ENCODE measurements around the gene DLEU7. TPM values are rescaled to one million over a fixed set of nuclear protein-coding genes. Genes with fewer than 3 reads are reported as not detected.

DLEU7 gene
- total RNA-seq, 1 experiment from 2014 or later, result 3.6 TPM

DNA sequence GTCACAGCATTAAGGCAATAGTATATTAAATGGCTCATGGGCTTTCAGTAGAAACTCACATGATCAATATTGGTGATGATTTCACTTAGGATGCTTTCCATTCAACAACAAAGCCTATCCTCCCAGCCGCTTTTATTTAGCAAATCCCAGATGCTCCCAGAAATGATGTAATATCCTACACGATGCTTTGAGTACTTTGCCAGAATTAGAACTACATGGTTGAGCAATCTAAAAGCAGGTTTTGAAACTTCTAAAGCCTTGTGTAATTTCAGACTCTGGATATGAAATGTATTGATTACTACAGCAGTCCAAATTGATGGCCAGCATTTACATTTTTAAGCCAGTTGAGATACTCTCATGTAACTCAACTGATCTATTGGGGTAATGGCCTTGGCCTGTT lies 13.6 kb downstream of the DLEU7 start (continued):
- TF ChIP-seq, protein P1, sequence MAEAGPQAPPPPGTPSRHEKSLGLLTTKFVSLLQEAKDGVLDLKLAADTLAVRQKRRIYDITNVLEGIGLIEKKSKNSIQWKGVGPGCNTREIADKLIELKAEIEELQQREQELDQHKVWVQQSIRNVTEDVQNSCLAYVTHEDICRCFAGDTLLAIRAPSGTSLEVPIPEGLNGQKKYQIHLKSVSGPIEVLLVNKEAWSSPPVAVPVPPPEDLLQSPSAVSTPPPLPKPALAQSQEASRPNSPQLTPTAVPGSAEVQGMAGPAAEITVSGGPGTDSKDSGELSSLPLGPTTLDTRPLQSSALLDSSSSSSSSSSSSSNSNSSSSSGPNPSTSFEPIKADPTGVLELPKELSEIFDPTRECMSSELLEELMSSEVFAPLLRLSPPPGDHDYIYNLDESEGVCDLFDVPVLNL (CRISPR knock-in tag; IDR thresholded peaks at IDR 0.05; ENCODE audit: borderline replicate concordance, low read depth), result no peak
- no peak for TF ChIP-seq PRRX2 (CRISPR knock-in tag; IDR thresholded peaks at IDR 0.05)
- TF ChIP-seq TEAD4 (CRISPR knock-in tag; IDR thresholded peaks at IDR 0.05), result no peak
- no peak for TF ChIP-seq GABPB1 (CRISPR knock-in tag; IDR thresholded peaks at IDR 0.05)
- TF ChIP-seq SMAD3 (CRISPR knock-in tag; IDR thresholded peaks at IDR 0.05; ENCODE audit: borderline replicate concordance), result no peak
- TF ChIP-seq, protein P2, sequence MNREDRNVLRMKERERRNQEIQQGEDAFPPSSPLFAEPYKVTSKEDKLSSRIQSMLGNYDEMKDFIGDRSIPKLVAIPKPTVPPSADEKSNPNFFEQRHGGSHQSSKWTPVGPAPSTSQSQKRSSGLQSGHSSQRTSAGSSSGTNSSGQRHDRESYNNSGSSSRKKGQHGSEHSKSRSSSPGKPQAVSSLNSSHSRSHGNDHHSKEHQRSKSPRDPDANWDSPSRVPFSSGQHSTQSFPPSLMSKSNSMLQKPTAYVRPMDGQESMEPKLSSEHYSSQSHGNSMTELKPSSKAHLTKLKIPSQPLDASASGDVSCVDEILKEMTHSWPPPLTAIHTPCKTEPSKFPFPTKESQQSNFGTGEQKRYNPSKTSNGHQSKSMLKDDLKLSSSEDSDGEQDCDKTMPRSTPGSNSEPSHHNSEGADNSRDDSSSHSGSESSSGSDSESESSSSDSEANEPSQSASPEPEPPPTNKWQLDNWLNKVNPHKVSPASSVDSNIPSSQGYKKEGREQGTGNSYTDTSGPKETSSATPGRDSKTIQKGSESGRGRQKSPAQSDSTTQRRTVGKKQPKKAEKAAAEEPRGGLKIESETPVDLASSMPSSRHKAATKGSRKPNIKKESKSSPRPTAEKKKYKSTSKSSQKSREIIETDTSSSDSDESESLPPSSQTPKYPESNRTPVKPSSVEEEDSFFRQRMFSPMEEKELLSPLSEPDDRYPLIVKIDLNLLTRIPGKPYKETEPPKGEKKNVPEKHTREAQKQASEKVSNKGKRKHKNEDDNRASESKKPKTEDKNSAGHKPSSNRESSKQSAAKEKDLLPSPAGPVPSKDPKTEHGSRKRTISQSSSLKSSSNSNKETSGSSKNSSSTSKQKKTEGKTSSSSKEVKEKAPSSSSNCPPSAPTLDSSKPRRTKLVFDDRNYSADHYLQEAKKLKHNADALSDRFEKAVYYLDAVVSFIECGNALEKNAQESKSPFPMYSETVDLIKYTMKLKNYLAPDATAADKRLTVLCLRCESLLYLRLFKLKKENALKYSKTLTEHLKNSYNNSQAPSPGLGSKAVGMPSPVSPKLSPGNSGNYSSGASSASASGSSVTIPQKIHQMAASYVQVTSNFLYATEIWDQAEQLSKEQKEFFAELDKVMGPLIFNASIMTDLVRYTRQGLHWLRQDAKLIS (CRISPR knock-in tag; IDR thresholded peaks at IDR 0.05; ENCODE audit: borderline replicate concordance), result no peak
- TF ChIP-seq ELF4 (CRISPR knock-in tag; IDR thresholded peaks at IDR 0.05; ENCODE audit: low read depth), result no peak
- no peak for TF ChIP-seq ZNF396 (CRISPR knock-in tag; IDR thresholded peaks at IDR 0.05; ENCODE audit: borderline replicate concordance)

DNA sequence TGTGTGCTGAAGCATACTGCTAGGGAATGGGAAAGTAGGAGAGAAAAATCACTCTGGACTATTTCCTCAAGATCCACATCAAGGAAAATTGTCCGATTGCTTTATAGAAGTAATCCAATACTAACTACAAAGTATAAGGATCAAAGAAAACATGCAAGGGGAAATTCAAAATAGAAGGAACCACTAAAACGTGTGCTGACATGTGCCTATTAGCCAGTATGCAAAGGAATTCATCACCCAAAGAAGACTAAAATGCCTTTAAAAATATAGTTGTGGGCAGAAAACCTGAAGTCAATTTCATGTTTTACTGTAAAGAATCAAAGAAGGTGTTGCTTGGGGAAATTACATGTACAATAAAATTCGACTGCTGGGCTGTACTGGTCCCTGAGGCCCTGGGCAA lies 14.3 kb downstream of the DLEU7 start:
- no peak for ATAC-seq
- peaks cover 25% of the 10 kb centered on the region for H3K36me3 Mint-ChIP-seq
- ChIA-PET POLR2A (no interaction called here), CTCF (interaction anchor here (1.1 kb wide), 1 partner anchor 83 kb away, joined by 6 read pairs; no protein-coding TSS in a partner anchor)
- DNase-seq (ENCODE audit: low spot score), result no peak
- TF ChIP-seq MYBL2 (CRISPR knock-in tag; IDR thresholded peaks at IDR 0.05), result no peak
- TF ChIP-seq FOXJ3 (CRISPR knock-in tag; IDR thresholded peaks at IDR 0.05; ENCODE audit: borderline replicate concordance), result no peak
- TF ChIP-seq, protein P3, sequence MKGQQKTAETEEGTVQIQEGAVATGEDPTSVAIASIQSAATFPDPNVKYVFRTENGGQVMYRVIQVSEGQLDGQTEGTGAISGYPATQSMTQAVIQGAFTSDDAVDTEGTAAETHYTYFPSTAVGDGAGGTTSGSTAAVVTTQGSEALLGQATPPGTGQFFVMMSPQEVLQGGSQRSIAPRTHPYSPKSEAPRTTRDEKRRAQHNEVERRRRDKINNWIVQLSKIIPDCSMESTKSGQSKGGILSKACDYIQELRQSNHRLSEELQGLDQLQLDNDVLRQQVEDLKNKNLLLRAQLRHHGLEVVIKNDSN (CRISPR knock-in tag; IDR thresholded peaks at IDR 0.05), result no peak
- TF ChIP-seq, protein P4, sequence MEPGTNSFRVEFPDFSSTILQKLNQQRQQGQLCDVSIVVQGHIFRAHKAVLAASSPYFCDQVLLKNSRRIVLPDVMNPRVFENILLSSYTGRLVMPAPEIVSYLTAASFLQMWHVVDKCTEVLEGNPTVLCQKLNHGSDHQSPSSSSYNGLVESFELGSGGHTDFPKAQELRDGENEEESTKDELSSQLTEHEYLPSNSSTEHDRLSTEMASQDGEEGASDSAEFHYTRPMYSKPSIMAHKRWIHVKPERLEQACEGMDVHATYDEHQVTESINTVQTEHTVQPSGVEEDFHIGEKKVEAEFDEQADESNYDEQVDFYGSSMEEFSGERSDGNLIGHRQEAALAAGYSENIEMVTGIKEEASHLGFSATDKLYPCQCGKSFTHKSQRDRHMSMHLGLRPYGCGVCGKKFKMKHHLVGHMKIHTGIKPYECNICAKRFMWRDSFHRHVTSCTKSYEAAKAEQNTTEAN (CRISPR knock-in tag; IDR thresholded peaks at IDR 0.05), result no peak
- TF ChIP-seq RELA (CRISPR knock-in tag; IDR thresholded peaks at IDR 0.05; ENCODE audit: borderline replicate concordance), result no peak
- TF ChIP-seq ZNF121 (CRISPR knock-in tag; IDR thresholded peaks at IDR 0.05), result no peak
- no peak for TF ChIP-seq TEAD1 (CRISPR knock-in tag; IDR thresholded peaks at IDR 0.05)
- no peak for TF ChIP-seq ZNF416 (CRISPR knock-in tag; IDR thresholded peaks at IDR 0.05)
- TF ChIP-seq, protein P1 (CRISPR knock-in tag; IDR thresholded peaks at IDR 0.05; ENCODE audit: borderline replicate concordance, low read depth), result no peak
- no peak for TF ChIP-seq ATF1 (CRISPR knock-in tag; IDR thresholded peaks at IDR 0.05)
- 0 out of 2 replicates have a peak, but pooled peaks cover 2% of the 10 kb centered on the region for H3K4me1 Mint-ChIP-seq
- peaks cover 42% of the 10 kb centered on the region for H3K27me3 Mint-ChIP-seq (ENCODE audit: low read depth)
- H3K27ac Mint-ChIP-seq, result no peak overlapping the region
- H3K4me3 Mint-ChIP-seq, result no peak overlapping the region
- H3K9me3 Mint-ChIP-seq, result peaks cover 19% of the 10 kb centered on the region
